SH-SY5Y (cell line): Measurements from ENCODE around the gene FBXL7.

Experiments used
- GATA2 ChIP-seq: IDR thresholded peaks from 2 replicates; pipeline ENCODE4 v1.6.1; 2011; ENCODE audit warnings: mild to moderate bottlenecking, low read depth, low read length
- GATA3 ChIP-seq: IDR thresholded peaks from 2 replicates; pipeline ENCODE4 v1.6.1; 2011; ENCODE audit warnings: low read depth, mild to moderate bottlenecking, low read length, moderate library complexity

- TF ChIP-seq GATA2 (no peak), GATA3 (no peak)
Measured at GRCh38 chr5:15529013-15529412, 29.0 kb downstream of the FBXL7 start.
